ENCODE results near the gene TOMM40L.

The TOMM40L gene

GRCh38 chr1:161214369-161214768, 11.5 kb upstream of the TOMM40L start:
- Histone ChIP-seq H3K9me3 (ENCODE audit: control insufficient read depth, insufficient read depth, low read length) (no peaks in the 10 kb centered on the region), H3K27me3 (ENCODE audit: control insufficient read depth, insufficient read depth, low read length) (no peaks in the 10 kb centered on the region), H3K4me3 (ENCODE audit: low read depth, low read length) (no peak overlapping the region), H3K4me1 (ENCODE audit: control insufficient read depth, insufficient read depth, low read length) (peaks cover 9% of the 10 kb centered on the region; the same call in 1 of the 2 replicates), H3K27ac (ENCODE audit: low read depth, low read length) (no peak overlapping the region), H3K36me3 (ENCODE audit: control insufficient read depth, insufficient read depth, low read length) (peaks cover 58% of the 10 kb centered on the region), H3K9ac (ENCODE audit: low read depth, low read length) (no peak overlapping the region)

DNA sequence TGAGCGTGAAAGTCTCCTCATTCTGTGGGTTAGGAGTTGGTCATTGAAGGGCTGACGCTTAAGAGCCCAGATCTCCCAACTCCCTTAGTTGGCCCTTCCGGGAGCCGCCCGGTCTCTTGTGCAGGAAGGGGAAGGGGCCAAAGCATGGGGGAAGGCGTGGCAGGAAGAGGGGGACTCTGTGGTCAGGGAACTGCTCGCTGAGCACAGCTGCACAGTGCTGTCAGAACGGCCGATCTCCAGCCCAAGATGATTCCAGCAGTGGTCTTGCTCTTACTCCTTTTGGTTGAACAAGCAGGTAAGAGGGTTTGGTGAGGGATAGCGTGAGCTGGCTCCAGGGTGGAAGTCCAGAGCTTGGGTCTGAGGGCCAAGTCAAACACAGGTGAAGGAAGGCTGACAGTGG, 10.8 kb upstream of the TOMM40L start, which contains the start of gene FCER1G:
Gene FCER1G (plus strand): TSS at position 220 of the 400 bp plus-strand sequence. CDS start 27 bp downstream, at position 247.
- Histone ChIP-seq H3K27ac (ENCODE audit: low read depth, low read length) (no peak within 1 kb of the TSS), H3K36me3 (ENCODE audit: control insufficient read depth, insufficient read depth, low read length) (peaks cover 53% of the 10 kb centered on the region)

GRCh38 chr1:161216945-161217712, 8.7 kb upstream of the TOMM40L start:
- H3K9me3 ChIP-seq (ENCODE audit: control insufficient read depth, insufficient read depth, low read length), result no peaks in the 10 kb centered on the region
- H3K4me3 ChIP-seq (ENCODE audit: low read depth, low read length), result no peak overlapping the region
- H3K27ac ChIP-seq (ENCODE audit: low read depth, low read length), result peak overlapping the region; percentile 25
- H3K36me3 ChIP-seq (ENCODE audit: control insufficient read depth, insufficient read depth, low read length), result peaks cover 32% of the 10 kb centered on the region
- H3K4me1 ChIP-seq (ENCODE audit: control insufficient read depth, insufficient read depth, low read length), result peaks cover 6% of the 10 kb centered on the region; the same call in 1 of the 2 replicates
- H3K27me3 ChIP-seq (ENCODE audit: control insufficient read depth, insufficient read depth, low read length), result no peaks in the 10 kb centered on the region
- H3K9ac ChIP-seq (ENCODE audit: low read depth, low read length), result no peak overlapping the region

More for the DNA sequence above, 10.8 kb upstream of the TOMM40L start, which contains the start of gene FCER1G:
- no peak within 1 kb of the TSS for H3K9ac ChIP-seq (ENCODE audit: low read depth, low read length)
- no peaks in the 10 kb centered on the region for H3K27me3 ChIP-seq (ENCODE audit: control insufficient read depth, insufficient read depth, low read length)
- no peaks in the 10 kb centered on the region for H3K9me3 ChIP-seq (ENCODE audit: control insufficient read depth, insufficient read depth, low read length)
- no peak within 1 kb of the TSS for H3K4me3 ChIP-seq (ENCODE audit: low read depth, low read length)
- H3K4me1 ChIP-seq (ENCODE audit: control insufficient read depth, insufficient read depth, low read length), result peaks cover 7% of the 10 kb centered on the region; the same call in 1 of the 2 replicates

- Histone ChIP-seq H3K27me3 (ENCODE audit: control insufficient read depth, insufficient read depth, low read length) (no peaks in the 10 kb centered on the region), H3K9ac (ENCODE audit: low read depth, low read length) (no peak overlapping the region), H3K4me3 (ENCODE audit: low read depth, low read length) (no peak overlapping the region), H3K27ac (ENCODE audit: low read depth, low read length) (no peak overlapping the region), H3K4me1 (ENCODE audit: control insufficient read depth, insufficient read depth, low read length) (peaks cover 6% of the 10 kb centered on the region; the same call in 1 of the 2 replicates), H3K36me3 (ENCODE audit: control insufficient read depth, insufficient read depth, low read length) (peaks cover 25% of the 10 kb centered on the region), H3K9me3 (ENCODE audit: control insufficient read depth, insufficient read depth, low read length) (no peaks in the 10 kb centered on the region)
Measured at GRCh38 chr1:161217831-161218230, 8.0 kb upstream of the TOMM40L start.

- Histone ChIP-seq H3K36me3 (ENCODE audit: control insufficient read depth, insufficient read depth, low read length) (peaks cover 19% of the 10 kb centered on the region), H3K9me3 (ENCODE audit: control insufficient read depth, insufficient read depth, low read length) (no peaks in the 10 kb centered on the region), H3K4me1 (ENCODE audit: control insufficient read depth, insufficient read depth, low read length) (peaks cover 6% of the 10 kb centered on the region; the same call in 1 of the 2 replicates), H3K9ac (ENCODE audit: low read depth, low read length) (no peak overlapping the region), H3K4me3 (ENCODE audit: low read depth, low read length) (no peak overlapping the region), H3K27me3 (ENCODE audit: control insufficient read depth, insufficient read depth, low read length) (no peaks in the 10 kb centered on the region), H3K27ac (ENCODE audit: low read depth, low read length) (peak overlapping the region; percentile 5)
Measured at GRCh38 chr1:161218301-161219077, 7.4 kb upstream of the TOMM40L start.

GRCh38 chr1:161219078-161219892, 6.6 kb upstream of the TOMM40L start:
- no peaks in the 10 kb centered on the region for H3K27me3 ChIP-seq (ENCODE audit: control insufficient read depth, insufficient read depth, low read length)
- peaks cover 11% of the 10 kb centered on the region for H3K36me3 ChIP-seq (ENCODE audit: control insufficient read depth, insufficient read depth, low read length)
- peaks cover 6% of the 10 kb centered on the region; the same call in 1 of the 2 replicates for H3K4me1 ChIP-seq (ENCODE audit: control insufficient read depth, insufficient read depth, low read length)

DNA sequence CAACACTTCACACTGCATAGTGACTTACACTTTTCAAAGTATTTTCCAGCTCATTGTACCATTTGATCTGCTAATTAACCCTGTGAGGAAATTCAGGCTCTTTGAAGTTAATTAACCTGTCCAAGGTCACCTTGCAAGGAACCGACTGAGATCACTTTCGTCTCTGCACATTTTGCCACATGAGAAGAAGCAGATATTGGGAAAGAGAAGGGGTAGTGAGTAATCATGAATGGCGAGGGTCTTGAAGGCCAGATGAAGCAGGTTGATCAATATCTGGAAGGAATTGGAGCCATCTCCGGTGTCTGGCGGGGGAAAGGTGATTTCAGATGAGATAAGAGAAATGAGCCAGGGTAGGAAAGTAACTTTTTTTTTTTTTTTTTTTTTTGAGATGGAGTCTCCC, 5.9 kb upstream of the TOMM40L start:
- Histone ChIP-seq H3K9ac (ENCODE audit: low read depth, low read length) (no peak overlapping the region), H3K9me3 (ENCODE audit: control insufficient read depth, insufficient read depth, low read length) (no peaks in the 10 kb centered on the region), H3K36me3 (ENCODE audit: control insufficient read depth, insufficient read depth, low read length) (peaks cover 6% of the 10 kb centered on the region; the same call in 1 of the 2 replicates), H3K4me3 (ENCODE audit: low read depth, low read length) (no peak overlapping the region), H3K27me3 (ENCODE audit: control insufficient read depth, insufficient read depth, low read length) (no peaks in the 10 kb centered on the region), H3K27ac (ENCODE audit: low read depth, low read length) (no peak overlapping the region), H3K4me1 (ENCODE audit: control insufficient read depth, insufficient read depth, low read length) (peaks cover 6% of the 10 kb centered on the region; the same call in 1 of the 2 replicates)

More at GRCh38 chr1:161219078-161219892, 6.6 kb upstream of the TOMM40L start:
- Histone ChIP-seq H3K9ac (ENCODE audit: low read depth, low read length) (no peak overlapping the region), H3K4me3 (ENCODE audit: low read depth, low read length) (no peak overlapping the region), H3K9me3 (ENCODE audit: control insufficient read depth, insufficient read depth, low read length) (no peaks in the 10 kb centered on the region), H3K27ac (ENCODE audit: low read depth, low read length) (no peak overlapping the region)

GRCh38 chr1:161222175-161223019, 3.5 kb upstream of the TOMM40L start:
- H3K27me3 ChIP-seq (ENCODE audit: control insufficient read depth, insufficient read depth, low read length), result no peaks in the 10 kb centered on the region
- peaks cover 17% of the 10 kb centered on the region; the same call in 1 of the 2 replicates for H3K4me1 ChIP-seq (ENCODE audit: control insufficient read depth, insufficient read depth, low read length)
- H3K27ac ChIP-seq (ENCODE audit: low read depth, low read length), result no peak overlapping the region

GRCh38 chr1:161223805-161224694, 1.8 kb upstream of the TOMM40L start:
- H3K9ac ChIP-seq (ENCODE audit: low read depth, low read length), result no peak overlapping the region
- H3K27ac ChIP-seq (ENCODE audit: low read depth, low read length), result no peak overlapping the region
- H3K4me3 ChIP-seq (ENCODE audit: low read depth, low read length), result no peak overlapping the region
- H3K36me3 ChIP-seq (ENCODE audit: control insufficient read depth, insufficient read depth, low read length), result peaks cover 11% of the 10 kb centered on the region
- H3K27me3 ChIP-seq (ENCODE audit: control insufficient read depth, insufficient read depth, low read length), result no peaks in the 10 kb centered on the region
- H3K4me1 ChIP-seq (ENCODE audit: control insufficient read depth, insufficient read depth, low read length), result peaks cover 15% of the 10 kb centered on the region
- H3K9me3 ChIP-seq (ENCODE audit: control insufficient read depth, insufficient read depth, low read length), result no peaks in the 10 kb centered on the region

More at GRCh38 chr1:161222175-161223019, 3.5 kb upstream of the TOMM40L start:
- Histone ChIP-seq H3K36me3 (ENCODE audit: control insufficient read depth, insufficient read depth, low read length) (no peaks in the 10 kb centered on the region), H3K9ac (ENCODE audit: low read depth, low read length) (no peak overlapping the region), H3K4me3 (ENCODE audit: low read depth, low read length) (no peak overlapping the region), H3K9me3 (ENCODE audit: control insufficient read depth, insufficient read depth, low read length) (no peaks in the 10 kb centered on the region)
